ENCODE data around the gene TBPL1. TPM values are rescaled to one million over a fixed set of nuclear protein-coding genes. Genes with fewer than 3 reads are reported as not detected.

Gene TBPL1
- total RNA-seq, 1 experiment from 2014 or later, result 161 TPM

- no peaks in the 10 kb centered on the region for H3K9me2 ChIP-seq (replicated peaks; ENCODE audit: insufficient read depth, low read length)
- H3K4me2 ChIP-seq (ENCODE audit: low read depth, low read length, poor library complexity, severe bottlenecking), result no peak overlapping the region
- H3K4me1 ChIP-seq (ENCODE audit: low read length), result peaks cover 29% of the 10 kb centered on the region
Observed at GRCh38 chr6:134039116-134039515, 86.1 kb downstream of the TBPL1 start.

More at GRCh38 chr6:134039116-134039515, 86.1 kb downstream of the TBPL1 start:
- Histone ChIP-seq H2AFZ (ENCODE audit: low read length) (no peak overlapping the region), H3K27ac (ENCODE audit: low read length) (no peak overlapping the region), H3K9me3 (ENCODE audit: low read length) (no peaks in the 10 kb centered on the region), H3K4me3 (ENCODE audit: low read length) (no peak overlapping the region), H3K79me2 (ENCODE audit: low read length) (no peaks in the 10 kb centered on the region), H3K9ac (ENCODE audit: low read length) (no peak overlapping the region), H4K20me1 (ENCODE audit: insufficient read depth, low read depth, low read length) (no peaks in the 10 kb centered on the region), H3K27me3 (ENCODE audit: low read length) (no peaks in the 10 kb centered on the region), H3K36me3 (ENCODE audit: insufficient read depth, low read length) (no peaks in the 10 kb centered on the region)
- no peak for DNase-seq

Small RNAs within 50 kb of the gene (small RNA-seq; reads per million reads assigned to genes)
- not detected for gene AL449363.1

Other genes with a start within 250 kb of the TBPL1 start
- gene TCF21, start 64.1 kb upstream of the TBPL1 start, total RNA-seq (2014; rRNA removed; shearing (Covaris generic); ENCODE audit: low replicate concordance), result not detected in 2 replicates
- gene SLC2A12, start 99.4 kb downstream of the TBPL1 start, total RNA-seq (2014; rRNA removed; shearing (Covaris generic); ENCODE audit: low replicate concordance), result 0.14 and 0.34 TPM in 2 replicates